ENCODE data around the gene NEBL. TPM values are rescaled to one million over a fixed set of nuclear protein-coding genes. Genes with fewer than 3 reads are reported as not detected.

NEBL gene
- polyA plus RNA-seq, 1 experiment = 0.10 TPM

DNA sequence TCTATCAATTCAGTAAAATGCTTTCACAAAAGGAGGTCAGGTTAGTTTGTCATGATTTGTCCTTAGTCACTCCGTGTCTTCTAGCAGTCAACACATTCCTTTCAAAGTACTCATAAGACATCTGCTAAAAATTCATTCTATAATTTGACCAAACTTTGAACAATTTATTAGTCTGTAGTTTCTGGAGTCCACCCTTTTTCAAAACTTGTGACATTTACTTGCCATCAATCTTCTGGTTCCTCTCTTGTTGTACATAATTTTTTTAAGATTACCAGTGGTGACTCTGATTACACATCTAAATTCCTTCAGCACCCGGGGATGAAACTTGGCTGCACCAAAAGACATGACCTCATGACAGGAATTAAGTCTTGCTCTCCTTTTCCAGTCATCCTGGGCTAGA, 130.1 kb downstream of the NEBL start:
- TF ChIP-seq, protein P1, sequence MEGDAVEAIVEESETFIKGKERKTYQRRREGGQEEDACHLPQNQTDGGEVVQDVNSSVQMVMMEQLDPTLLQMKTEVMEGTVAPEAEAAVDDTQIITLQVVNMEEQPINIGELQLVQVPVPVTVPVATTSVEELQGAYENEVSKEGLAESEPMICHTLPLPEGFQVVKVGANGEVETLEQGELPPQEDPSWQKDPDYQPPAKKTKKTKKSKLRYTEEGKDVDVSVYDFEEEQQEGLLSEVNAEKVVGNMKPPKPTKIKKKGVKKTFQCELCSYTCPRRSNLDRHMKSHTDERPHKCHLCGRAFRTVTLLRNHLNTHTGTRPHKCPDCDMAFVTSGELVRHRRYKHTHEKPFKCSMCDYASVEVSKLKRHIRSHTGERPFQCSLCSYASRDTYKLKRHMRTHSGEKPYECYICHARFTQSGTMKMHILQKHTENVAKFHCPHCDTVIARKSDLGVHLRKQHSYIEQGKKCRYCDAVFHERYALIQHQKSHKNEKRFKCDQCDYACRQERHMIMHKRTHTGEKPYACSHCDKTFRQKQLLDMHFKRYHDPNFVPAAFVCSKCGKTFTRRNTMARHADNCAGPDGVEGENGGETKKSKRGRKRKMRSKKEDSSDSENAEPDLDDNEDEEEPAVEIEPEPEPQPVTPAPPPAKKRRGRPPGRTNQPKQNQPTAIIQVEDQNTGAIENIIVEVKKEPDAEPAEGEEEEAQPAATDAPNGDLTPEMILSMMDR (IDR thresholded peaks at IDR 0.05; ENCODE audit: low read depth, low read length) = no peak
- no peak for DNase-seq (ENCODE audit: low read depth, low spot score)
- H3K27ac ChIP-seq (ENCODE audit: low read depth, low read length) = no peak overlapping the region
- CTCF ChIA-PET = no interaction called here
- no peaks in the 10 kb centered on the region for H3K27me3 ChIP-seq (ENCODE audit: control insufficient read depth, insufficient read depth, low read length)
- no peak overlapping the region for H3K4me3 ChIP-seq (ENCODE audit: low read depth, low read length)
- H3K9me3 ChIP-seq (ENCODE audit: control insufficient read depth, insufficient read depth, low read length) = no peaks in the 10 kb centered on the region
- POLR2A ChIA-PET = no interaction called here

DNA sequence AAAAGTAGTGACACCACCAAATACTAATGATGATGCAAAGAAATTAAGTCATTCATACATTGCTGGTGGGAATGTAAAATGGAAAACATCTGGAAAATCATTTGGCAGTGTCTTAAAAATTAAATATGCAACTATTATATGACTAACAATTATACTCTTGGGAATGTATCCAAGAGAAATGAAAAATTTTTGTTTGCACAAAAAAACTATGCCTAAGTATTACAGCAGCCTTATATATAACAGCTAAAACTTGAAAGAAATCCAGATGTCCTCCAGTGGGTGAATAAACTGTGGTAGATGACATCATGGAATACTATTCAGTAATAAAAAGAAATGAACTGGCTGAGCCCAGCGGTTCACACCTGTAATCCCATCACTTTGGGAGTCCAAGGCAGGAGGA, 132.0 kb downstream of the NEBL start:
- ChIA-PET POLR2A (no interaction called here), CTCF (no interaction called here)
- H3K27me3 ChIP-seq (ENCODE audit: control insufficient read depth, insufficient read depth, low read length) = no peaks in the 10 kb centered on the region
- no peak overlapping the region for H3K4me3 ChIP-seq (ENCODE audit: low read depth, low read length)
- TF ChIP-seq, protein P1 (IDR thresholded peaks at IDR 0.05; ENCODE audit: low read depth, low read length) = no peak
- H3K9me3 ChIP-seq (ENCODE audit: control insufficient read depth, insufficient read depth, low read length) = no peaks in the 10 kb centered on the region
- no peak overlapping the region for H3K27ac ChIP-seq (ENCODE audit: low read depth, low read length)
- no peak for DNase-seq (ENCODE audit: low read depth, low spot score)

DNA sequence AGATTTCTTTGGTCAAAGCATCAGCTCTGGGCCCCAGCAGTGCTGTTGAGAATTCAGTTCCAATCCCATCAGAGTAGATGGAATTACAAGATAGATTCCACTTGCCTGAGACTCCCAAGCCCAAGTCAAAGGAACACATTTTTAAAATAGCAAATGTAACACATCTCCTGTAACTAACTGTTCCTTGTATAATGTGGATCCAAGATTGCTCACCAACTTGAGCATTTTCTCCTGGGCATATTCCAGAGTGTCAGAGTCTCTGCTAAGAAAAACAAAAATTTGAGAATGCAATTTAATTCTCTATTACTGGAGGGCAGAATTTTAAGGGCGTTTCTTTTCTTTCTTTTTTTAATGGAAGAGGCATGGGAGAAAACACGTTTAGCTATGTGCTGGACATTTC, 136.7 kb downstream of the NEBL start:
- Histone ChIP-seq H3K27me3 (ENCODE audit: control insufficient read depth, insufficient read depth, low read length) (no peaks in the 10 kb centered on the region), H3K4me3 (ENCODE audit: low read depth, low read length) (no peak overlapping the region), H3K9me3 (ENCODE audit: control insufficient read depth, insufficient read depth, low read length) (no peaks in the 10 kb centered on the region), H3K27ac (ENCODE audit: low read depth, low read length) (no peak overlapping the region)
- TF ChIP-seq, protein P1 (IDR thresholded peaks at IDR 0.05; ENCODE audit: low read depth, low read length) = no peak
- CTCF ChIA-PET = no interaction called here
- no peak for DNase-seq (ENCODE audit: low read depth, low spot score)
- POLR2A ChIA-PET = no interaction called here

DNA sequence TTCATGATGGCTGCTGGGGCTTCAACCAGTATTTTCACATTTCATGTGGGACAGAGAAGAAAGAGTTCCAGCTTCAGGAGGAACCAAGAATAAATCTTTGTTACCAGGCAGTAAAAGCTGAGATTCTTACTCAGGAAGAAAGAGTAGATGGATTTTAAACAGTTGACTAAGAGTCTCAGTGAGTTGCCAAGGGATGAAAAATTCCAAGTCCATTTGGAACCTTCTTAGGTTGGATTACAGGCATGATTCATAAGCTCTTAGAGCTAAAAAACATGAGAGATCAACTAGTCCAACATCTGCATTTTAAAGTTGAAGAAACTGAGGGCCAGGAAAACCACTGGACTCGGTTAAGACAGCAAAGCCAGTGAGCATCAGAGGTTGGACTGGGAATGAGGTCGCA, 148.6 kb downstream of the NEBL start:
- H3K4me3 ChIP-seq (ENCODE audit: low read depth, low read length) = no peak overlapping the region
- ChIA-PET CTCF (no interaction called here), POLR2A (no interaction called here)
- TF ChIP-seq, protein P1 (IDR thresholded peaks at IDR 0.05; ENCODE audit: low read depth, low read length) = no peak
- peaks cover 8% of the 10 kb centered on the region; the same call in 1 of the 2 replicates for H3K9me3 ChIP-seq (ENCODE audit: control insufficient read depth, insufficient read depth, low read length)
- no peaks in the 10 kb centered on the region for H3K27me3 ChIP-seq (ENCODE audit: control insufficient read depth, insufficient read depth, low read length)
- DNase-seq (ENCODE audit: low read depth, low spot score) = no peak
- H3K27ac ChIP-seq (ENCODE audit: low read depth, low read length) = no peak overlapping the region

DNA sequence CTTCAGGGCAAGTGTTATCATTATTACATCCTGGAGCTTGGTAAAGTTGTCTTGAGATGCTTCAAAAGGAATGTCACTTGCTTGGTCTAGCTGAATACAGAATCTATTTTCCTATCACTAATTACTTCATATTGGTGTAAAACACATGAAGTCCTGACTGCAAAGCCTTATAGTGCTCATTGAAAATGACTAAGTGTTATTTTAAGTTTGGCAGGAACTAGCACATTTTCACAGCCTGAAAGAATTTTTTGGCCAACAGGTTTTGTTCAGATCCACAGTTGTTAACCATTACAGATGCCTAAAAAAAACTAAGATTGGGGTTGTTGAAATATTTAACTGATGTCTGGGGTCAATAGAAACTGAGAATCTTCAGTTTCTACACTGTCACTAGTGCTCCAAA, 149.3 kb downstream of the NEBL start:
- Histone ChIP-seq H3K4me3 (ENCODE audit: low read depth, low read length) (no peak overlapping the region), H3K27me3 (ENCODE audit: control insufficient read depth, insufficient read depth, low read length) (no peaks in the 10 kb centered on the region), H3K27ac (ENCODE audit: low read depth, low read length) (no peak overlapping the region), H3K9me3 (ENCODE audit: control insufficient read depth, insufficient read depth, low read length) (peaks cover 8% of the 10 kb centered on the region; the same call in 1 of the 2 replicates)
- POLR2A ChIA-PET = no interaction called here
- CTCF ChIA-PET = no interaction called here
- TF ChIP-seq, protein P1 (IDR thresholded peaks at IDR 0.05; ENCODE audit: low read depth, low read length) = no peak
- DNase-seq (ENCODE audit: low read depth, low spot score) = no peak
